Measurements from ENCODE around the gene PRR29. TPM values are rescaled to one million over a fixed set of nuclear protein-coding genes. Genes with fewer than 3 reads are reported as not detected.

The PRR29 gene
- total RNA-seq, 4 donors from 2014 or later: 0.20 to 1.3 (median 0.63) TPM; not detected in 1

DNA sequence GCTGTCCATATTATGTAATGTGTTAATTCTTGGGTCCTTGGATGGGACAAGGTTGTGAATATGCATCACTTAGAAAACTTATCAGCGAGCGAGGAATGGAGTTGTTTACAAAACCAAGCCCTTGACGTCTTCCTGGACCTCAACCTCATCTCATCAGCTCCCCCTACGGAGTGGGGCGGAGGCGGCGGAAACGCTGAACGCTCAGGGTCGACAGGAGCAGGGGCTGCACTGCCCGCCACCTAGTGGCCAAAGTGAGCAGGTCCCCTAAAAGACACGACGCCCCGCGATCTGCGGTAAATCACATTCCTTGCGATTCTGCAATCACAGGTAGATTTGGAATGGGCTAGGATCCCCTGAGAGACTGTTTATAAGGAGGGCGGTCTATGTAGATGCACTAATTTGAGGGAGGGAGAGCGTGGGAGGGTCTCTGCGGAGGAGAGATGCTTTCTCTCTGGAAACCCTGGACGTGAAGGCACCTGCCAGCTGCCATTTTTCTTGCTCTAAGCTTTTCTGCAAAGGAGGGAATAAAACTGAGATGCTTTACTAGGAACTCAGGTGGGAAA lies 27.7 kb downstream of the PRR29 start:
- no peaks in the 10 kb centered on the region for H3K9me3 ChIP-seq
- no peak overlapping the region for H3K4me3 ChIP-seq
- TF ChIP-seq EP300 (IDR thresholded peaks at IDR 0.05) (no peak), POLR2A (IDR thresholded peaks at IDR 0.05) (no peak)
- TF ChIP-seq, protein P1, sequence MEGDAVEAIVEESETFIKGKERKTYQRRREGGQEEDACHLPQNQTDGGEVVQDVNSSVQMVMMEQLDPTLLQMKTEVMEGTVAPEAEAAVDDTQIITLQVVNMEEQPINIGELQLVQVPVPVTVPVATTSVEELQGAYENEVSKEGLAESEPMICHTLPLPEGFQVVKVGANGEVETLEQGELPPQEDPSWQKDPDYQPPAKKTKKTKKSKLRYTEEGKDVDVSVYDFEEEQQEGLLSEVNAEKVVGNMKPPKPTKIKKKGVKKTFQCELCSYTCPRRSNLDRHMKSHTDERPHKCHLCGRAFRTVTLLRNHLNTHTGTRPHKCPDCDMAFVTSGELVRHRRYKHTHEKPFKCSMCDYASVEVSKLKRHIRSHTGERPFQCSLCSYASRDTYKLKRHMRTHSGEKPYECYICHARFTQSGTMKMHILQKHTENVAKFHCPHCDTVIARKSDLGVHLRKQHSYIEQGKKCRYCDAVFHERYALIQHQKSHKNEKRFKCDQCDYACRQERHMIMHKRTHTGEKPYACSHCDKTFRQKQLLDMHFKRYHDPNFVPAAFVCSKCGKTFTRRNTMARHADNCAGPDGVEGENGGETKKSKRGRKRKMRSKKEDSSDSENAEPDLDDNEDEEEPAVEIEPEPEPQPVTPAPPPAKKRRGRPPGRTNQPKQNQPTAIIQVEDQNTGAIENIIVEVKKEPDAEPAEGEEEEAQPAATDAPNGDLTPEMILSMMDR (IDR thresholded peaks at IDR 0.05): peak; percentile 77 to 91 (median 88)

DNA sequence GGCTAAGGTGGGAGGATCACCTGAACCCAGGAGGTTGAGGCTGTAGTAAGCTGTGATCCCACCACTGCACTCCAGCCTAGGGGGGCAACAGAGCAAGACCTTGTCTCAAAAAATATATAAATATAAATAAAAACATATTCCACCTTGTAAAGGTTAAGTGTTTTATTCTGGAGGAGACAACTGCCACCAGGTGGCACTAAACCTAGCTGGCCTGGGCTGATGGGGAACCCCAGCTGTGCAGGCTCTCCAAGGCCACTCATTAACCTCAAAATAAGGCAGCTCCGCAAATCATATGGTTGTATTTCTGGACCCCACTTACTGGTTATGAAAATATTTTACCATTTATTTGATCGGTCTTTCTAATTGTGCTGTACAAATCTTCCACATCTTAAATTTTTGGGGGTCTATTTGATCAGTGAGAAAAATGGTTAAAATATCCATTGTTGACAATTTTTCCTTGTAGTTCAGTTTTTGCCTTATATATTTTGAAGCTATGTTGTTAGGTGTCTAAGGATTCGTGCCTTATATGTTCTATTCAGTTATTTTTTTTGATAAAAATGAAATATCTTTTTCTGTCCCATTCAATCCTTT lies 30.8 kb downstream of the PRR29 start:
- DNase-seq (ENCODE audit: low spot score in 2 of 2): peak in 1 of 2 donors; percentile 86
- 26 to 27% methylated on average over 3 of the region's 3 CpGs for WGBS, 2 donors
- no peak overlapping the region for H3K4me3 ChIP-seq
- no peak overlapping the region for H3K27ac ChIP-seq
- TF ChIP-seq EP300 (IDR thresholded peaks at IDR 0.05) (no peak), POLR2A (IDR thresholded peaks at IDR 0.05) (no peak)
- TF ChIP-seq, protein P1 (IDR thresholded peaks at IDR 0.05): peak; percentile 43 to 74 (median 67)
- H3K36me3 ChIP-seq: no peaks in the 10 kb centered on the region
- H3K27me3 ChIP-seq: no peaks in the 10 kb centered on the region
- peaks cover 0 to 8% (median 1%) of the 10 kb centered on the region in 4 donors for H3K4me1 ChIP-seq
- no peaks in the 10 kb centered on the region for H3K9me3 ChIP-seq

More for the DNA sequence above, 27.7 kb downstream of the PRR29 start:
- peaks cover 0 to 9% (median 4%) of the 10 kb centered on the region in 4 donors for H3K4me1 ChIP-seq
- H3K36me3 ChIP-seq: no peaks in the 10 kb centered on the region
- 4% methylated on average over 19 to 20 of the region's 21 CpGs for WGBS, 2 donors
- no peaks in the 10 kb centered on the region for H3K27me3 ChIP-seq
- peak in 1 of 2 donors; percentile 61 for DNase-seq (ENCODE audit: low spot score in 2 of 2)
- no peak overlapping the region for H3K27ac ChIP-seq

DNA sequence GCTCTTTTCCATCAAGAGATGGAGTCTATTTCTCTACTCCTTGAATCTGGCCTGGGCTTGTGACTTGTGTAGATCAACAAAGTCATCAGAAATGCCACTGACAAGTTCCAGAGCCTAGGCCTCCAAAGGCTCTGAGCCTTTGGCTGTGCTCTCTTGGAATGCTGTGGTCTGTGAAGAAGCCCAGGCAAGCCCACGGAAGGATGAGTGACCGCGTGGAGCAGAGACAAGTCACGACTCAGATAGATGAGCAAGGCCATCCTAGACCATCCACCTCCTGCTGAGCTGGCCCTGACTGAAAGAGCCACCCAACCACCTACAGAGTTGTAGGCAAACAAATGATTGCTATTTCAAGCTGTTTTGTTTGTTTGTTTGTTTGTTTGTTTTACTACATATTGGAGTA lies 33.9 kb downstream of the PRR29 start:
- TF ChIP-seq, protein P1 (IDR thresholded peaks at IDR 0.05): no peak
- TF ChIP-seq POLR2A (IDR thresholded peaks at IDR 0.05) (no peak), EP300 (IDR thresholded peaks at IDR 0.05) (no peak)
- H3K4me3 ChIP-seq: no peak overlapping the region
- H3K36me3 ChIP-seq: no peaks in the 10 kb centered on the region
- no peak overlapping the region for H3K27ac ChIP-seq
- H3K9me3 ChIP-seq: no peaks in the 10 kb centered on the region
- WGBS, 2 donors: 80 to 85% methylated on average over 4 of the region's 4 CpGs
- no peak for DNase-seq (ENCODE audit: low spot score in 2 of 2)
- no peaks in the 10 kb centered on the region for H3K4me1 ChIP-seq
- H3K27me3 ChIP-seq: no peaks in the 10 kb centered on the region

DNA sequence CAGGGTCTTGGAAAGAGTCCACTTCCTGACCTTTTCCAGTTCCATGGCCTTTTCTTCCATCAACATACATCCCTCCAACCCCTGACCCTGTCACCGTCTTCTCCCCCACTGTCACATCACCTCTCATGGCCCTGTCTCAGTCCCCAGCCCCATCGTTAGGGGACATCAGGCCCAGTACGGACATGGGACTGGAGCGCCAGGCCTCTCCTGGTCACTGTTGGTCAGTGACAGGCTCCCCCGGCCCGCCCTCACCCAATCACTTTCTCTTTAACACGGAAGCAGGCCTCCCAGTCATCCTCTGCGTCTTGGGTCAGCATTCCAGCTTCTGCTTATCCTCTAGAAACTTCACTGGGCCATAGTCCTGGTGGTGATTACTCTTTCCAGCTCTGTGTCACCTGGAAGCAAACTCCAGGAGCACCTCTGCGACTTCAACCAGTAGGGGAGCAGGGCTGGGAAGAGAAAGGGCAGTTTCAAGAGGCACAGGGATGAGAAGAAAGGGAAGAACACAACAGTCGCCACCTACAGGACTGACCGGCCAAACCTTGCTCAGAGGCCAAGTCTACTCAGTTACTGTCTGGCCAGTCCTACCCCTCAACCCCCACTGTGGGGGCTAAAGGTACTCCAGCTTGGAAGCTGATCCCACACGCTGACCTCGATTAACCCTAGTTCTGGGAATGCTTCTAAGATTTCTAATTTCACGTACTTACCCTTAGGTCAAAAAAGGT lies 38.2 kb downstream of the PRR29 start:
- DNase-seq (ENCODE audit: low spot score in 2 of 2): no peak
- WGBS, 2 donors: 82 to 83% methylated on average over 14 of the region's 14 CpGs
- TF ChIP-seq, protein P1 (IDR thresholded peaks at IDR 0.05): no peak
- TF ChIP-seq EP300 (IDR thresholded peaks at IDR 0.05) (no peak), POLR2A (IDR thresholded peaks at IDR 0.05) (no peak)

DNA sequence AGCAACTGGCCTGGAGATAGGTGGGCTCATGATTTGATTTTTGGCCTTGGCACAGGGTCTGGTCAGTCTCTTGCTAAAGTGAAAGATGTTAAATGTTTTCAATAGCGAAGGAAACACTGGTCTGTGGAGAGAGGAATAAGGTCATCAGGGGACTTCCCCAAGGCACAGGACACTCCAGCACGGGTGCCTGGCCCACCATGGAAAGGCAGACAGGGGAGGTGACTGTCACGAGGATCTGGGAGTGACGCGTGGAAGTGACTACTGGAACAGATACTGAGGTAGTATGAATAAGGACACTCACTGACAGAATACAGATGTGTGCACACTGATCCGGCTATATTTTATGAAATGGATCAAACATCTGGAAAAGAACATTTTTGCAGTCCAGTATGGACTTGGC lies 39.0 kb downstream of the PRR29 start:
- Histone ChIP-seq H3K27me3 (no peaks in the 10 kb centered on the region), H3K36me3 (peaks cover 0 to 15% (median 0%) of the 10 kb centered on the region in 3 donors), H3K4me1 (no peaks in the 10 kb centered on the region), H3K4me3 (no peak overlapping the region), H3K9me3 (no peaks in the 10 kb centered on the region), H3K27ac (no peak overlapping the region)
- no peak for DNase-seq (ENCODE audit: low spot score in 2 of 2)
- 81% methylated on average over 6 of the region's 6 CpGs for WGBS, 2 donors
- TF ChIP-seq EP300 (IDR thresholded peaks at IDR 0.05): no peak
- TF ChIP-seq POLR2A (IDR thresholded peaks at IDR 0.05): no peak
- TF ChIP-seq, protein P1 (IDR thresholded peaks at IDR 0.05): no peak

More for the DNA sequence above, 38.2 kb downstream of the PRR29 start:
- no peak overlapping the region for H3K4me3 ChIP-seq
- H3K27me3 ChIP-seq: no peaks in the 10 kb centered on the region
- H3K27ac ChIP-seq: no peak overlapping the region
- no peaks in the 10 kb centered on the region for H3K4me1 ChIP-seq
- H3K36me3 ChIP-seq: peaks cover 0 to 13% (median 0%) of the 10 kb centered on the region in 3 donors
- H3K9me3 ChIP-seq: no peaks in the 10 kb centered on the region
